Measurements from ENCODE around the gene PAFAH1B2.

PAFAH1B2 gene

DNA sequence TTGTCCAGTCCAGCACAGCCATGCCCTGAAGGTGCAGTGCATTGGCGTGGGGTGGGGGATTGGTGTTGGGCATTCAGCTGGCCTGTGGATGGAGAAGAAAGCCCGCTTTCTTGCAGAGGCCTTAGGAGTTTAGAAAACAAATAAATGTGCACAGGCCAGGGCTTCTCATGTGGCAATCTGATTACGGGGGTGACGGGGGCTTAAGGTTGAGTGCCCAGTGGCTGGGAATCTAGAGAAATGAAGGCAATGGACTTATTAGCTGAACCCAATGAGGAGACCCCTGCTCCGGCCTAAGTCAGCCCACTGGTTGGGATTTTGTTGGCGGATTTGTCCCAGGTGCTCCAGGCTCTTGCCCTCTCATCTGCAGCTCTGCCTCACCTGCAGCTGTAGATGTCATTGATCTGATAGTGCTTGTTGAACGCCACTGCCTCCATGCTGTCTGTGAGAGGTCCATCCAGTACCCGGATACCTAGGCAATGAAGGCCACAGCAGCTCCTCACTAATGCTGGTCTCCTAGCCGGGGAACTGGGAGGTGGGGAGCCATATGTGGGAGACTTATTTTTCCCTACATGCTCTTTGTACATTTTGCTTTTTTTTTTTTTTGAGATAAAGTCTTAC, 81.6 kb downstream of the PAFAH1B2 start:
- no peak for DNase-seq

All from activated CD4-positive, alpha-beta T cell treated with anti-CD3 and anti-CD28 coated beads, Interleukin-2, Interleukin-6, amounts not matched to agents 100 ng/mL and 50 ng/mL, durations not matched to agents 16 hours and 8 hours (primary cell).